Esophagus (tissue), 2 donors: Measurements from ENCODE around the gene DISC1. TPM values are rescaled to one million over a fixed set of nuclear protein-coding genes. Genes with fewer than 3 reads are reported as not detected.

Source experiments
- H3K27ac ChIP-seq, 2 donors: one replicate each; pipeline ENCODE4 v1.5.1; 2013; ENCODE audit warnings: low read depth in 2 of 2, mild to moderate bottlenecking in 2 of 2, inconsistent platforms in 1 of 2, low read length in 1 of 2, moderate library complexity in 1 of 2
- H3K27me3 ChIP-seq, 2 donors: one replicate each; pipeline ENCODE4 v1.6.1; 2013; ENCODE audit warnings: low read length in 2 of 2, control low read depth in 1 of 2, mild to moderate bottlenecking in 1 of 2; ENCODE audit not compliant: insufficient read depth in 2 of 2, control insufficient read depth in 1 of 2
- H3K36me3 ChIP-seq, 2 donors: one replicate each; pipeline ENCODE4 v1.6.1; 2013; ENCODE audit warnings: low read length in 1 of 2; ENCODE audit not compliant: control insufficient read depth in 2 of 2, insufficient read depth in 2 of 2
- H3K4me1 ChIP-seq, 2 donors: one replicate each; pipeline ENCODE4 v1.6.1; 2013; ENCODE audit warnings: low read length in 1 of 2; ENCODE audit not compliant: control insufficient read depth in 2 of 2, insufficient read depth in 2 of 2
- H3K4me3 ChIP-seq, 2 donors: one replicate each; pipeline ENCODE4 v1.5.1; 2013; ENCODE audit warnings: low read length in 2 of 2, mild to moderate bottlenecking in 2 of 2, low read depth in 1 of 2, moderate library complexity in 1 of 2
- H3K9me3 ChIP-seq, 2 donors: one replicate each; pipeline ENCODE4 v1.6.1; 2013; ENCODE audit warnings: mild to moderate bottlenecking in 2 of 2, low read depth in 1 of 2, low read length in 1 of 2, moderate library complexity in 1 of 2; ENCODE audit not compliant: control insufficient read depth in 2 of 2, insufficient read depth in 1 of 2
- WGBS, 2 donors: extraction: QIAGEN DNeasy Blood & Tissue Kit; methylation state at CpG; one replicate each; pipeline ENCODE4 v1.1.7; 2013; 5-methylcytosine and 5-hydroxymethylcytosine counted together
- polyA plus RNA-seq, 2 donors: library from polyadenylated mRNA; stranded (reverse); fragments of 200-250 nt; gene quantifications; one replicate each; pipeline ENCODE4 v1.2.3, GENCODE V29; 2013
- donor health status: healthy with polysubstance abuse.
- donor health status: Bipolar disorder and iron deficiency.

The DISC1 gene
- polyA plus RNA-seq, 2 donors, result 0.41 to 0.79 TPM

- 72 to 79% methylated on average over 8 of the region's 8 CpGs for WGBS, 2 donors
- Histone ChIP-seq H3K27me3 (no peaks in the 10 kb centered on the region), H3K4me3 (no peak overlapping the region), H3K36me3 (no peaks in the 10 kb centered on the region), H3K9me3 (no peaks in the 10 kb centered on the region), H3K4me1 (peaks cover 0 to 3% of the 10 kb centered on the region in 2 donors), H3K27ac (no peak overlapping the region)
Observed at GRCh38 chr1:231986631-231987336, 360.2 kb downstream of the DISC1 start.

- H3K27ac ChIP-seq, result peak overlapping the region in 1 of 2 donors; percentile 17
- H3K4me3 ChIP-seq, result no peak overlapping the region
- peaks cover 0 to 3% of the 10 kb centered on the region in 2 donors for H3K4me1 ChIP-seq
- no peaks in the 10 kb centered on the region for H3K36me3 ChIP-seq
- H3K27me3 ChIP-seq, result no peaks in the 10 kb centered on the region
- WGBS, 2 donors, result 73 to 76% methylated on average over 5 of the region's 5 CpGs
- H3K9me3 ChIP-seq, result no peaks in the 10 kb centered on the region
Observed at GRCh38 chr1:231990388-231990787, 363.8 kb downstream of the DISC1 start.

- no peaks in the 10 kb centered on the region for H3K9me3 ChIP-seq
- no peak overlapping the region for H3K4me3 ChIP-seq
- H3K36me3 ChIP-seq, result no peaks in the 10 kb centered on the region
- 89 to 93% methylated on average over 8 of the region's 8 CpGs for WGBS, 2 donors
- H3K4me1 ChIP-seq, result peaks cover 0 to 3% of the 10 kb centered on the region in 2 donors
- no peak overlapping the region for H3K27ac ChIP-seq
- H3K27me3 ChIP-seq, result no peaks in the 10 kb centered on the region
Observed at GRCh38 chr1:231991231-231991630, 364.6 kb downstream of the DISC1 start.

- Histone ChIP-seq H3K27ac (no peak overlapping the region), H3K36me3 (no peaks in the 10 kb centered on the region), H3K4me3 (no peak overlapping the region), H3K27me3 (no peaks in the 10 kb centered on the region), H3K9me3 (no peaks in the 10 kb centered on the region), H3K4me1 (peaks cover 0 to 3% of the 10 kb centered on the region in 2 donors)
- 49 to 58% methylated on average over 2 of the region's 2 CpGs for WGBS, 2 donors
Observed at GRCh38 chr1:231993968-231994455, 367.4 kb downstream of the DISC1 start.

GRCh38 chr1:231998791-231999190 is 372.2 kb downstream of the DISC1 start:
- Histone ChIP-seq H3K4me1 (peaks cover 0 to 3% of the 10 kb centered on the region in 2 donors), H3K27ac (no peak overlapping the region), H3K9me3 (no peaks in the 10 kb centered on the region), H3K27me3 (no peaks in the 10 kb centered on the region), H3K36me3 (no peaks in the 10 kb centered on the region), H3K4me3 (no peak overlapping the region)
- 90 to 99% methylated on average over 2 of the region's 2 CpGs for WGBS, 2 donors

- H3K9me3 ChIP-seq, result no peaks in the 10 kb centered on the region
- H3K4me3 ChIP-seq, result no peak overlapping the region
- H3K36me3 ChIP-seq, result peaks cover 0 to 2% of the 10 kb centered on the region in 2 donors
- no peaks in the 10 kb centered on the region for H3K4me1 ChIP-seq
- WGBS, 2 donors, result 60 to 81% methylated on average over 1 of the region's 1 CpG
- H3K27me3 ChIP-seq, result no peaks in the 10 kb centered on the region
- no peak overlapping the region for H3K27ac ChIP-seq
Observed at GRCh38 chr1:232005300-232005699, 378.7 kb downstream of the DISC1 start.

GRCh38 chr1:232009741-232010140 is 383.2 kb downstream of the DISC1 start:
- Histone ChIP-seq H3K4me1 (no peaks in the 10 kb centered on the region), H3K9me3 (no peaks in the 10 kb centered on the region), H3K4me3 (no peak overlapping the region), H3K27ac (no peak overlapping the region), H3K36me3 (peaks cover 0 to 2% of the 10 kb centered on the region in 2 donors), H3K27me3 (no peaks in the 10 kb centered on the region)
- 70 to 72% methylated on average over 1 of the region's 1 CpG for WGBS, 2 donors

- WGBS, 2 donors, result 81 to 88% methylated on average over 6 of the region's 6 CpGs
- H3K27me3 ChIP-seq, result no peaks in the 10 kb centered on the region
- no peaks in the 10 kb centered on the region for H3K9me3 ChIP-seq
- peaks cover 0 to 2% of the 10 kb centered on the region in 2 donors for H3K36me3 ChIP-seq
- no peaks in the 10 kb centered on the region for H3K4me1 ChIP-seq
- H3K4me3 ChIP-seq, result no peak overlapping the region
- no peak overlapping the region for H3K27ac ChIP-seq
Observed at GRCh38 chr1:232011961-232012360, 385.4 kb downstream of the DISC1 start.

- no peak overlapping the region for H3K4me3 ChIP-seq
- peaks cover 0 to 2% of the 10 kb centered on the region in 2 donors for H3K36me3 ChIP-seq
- WGBS, 2 donors, result 57 to 64% methylated on average over 10 of the region's 10 CpGs
- peak overlapping the region in 1 of 2 donors; percentile 49 for H3K27ac ChIP-seq
- H3K4me1 ChIP-seq, result peaks cover 0 to 2% of the 10 kb centered on the region in 2 donors
- H3K27me3 ChIP-seq, result no peaks in the 10 kb centered on the region
- no peaks in the 10 kb centered on the region for H3K9me3 ChIP-seq
Observed at GRCh38 chr1:232012773-232013386, 386.3 kb downstream of the DISC1 start.
